GM19324 (cell line): ENCODE data around the gene MIDN.

Source experiments
- ATAC-seq: cut with Tn5 transposase; IDR thresholded peaks from one replicate; pipeline ENCODE4 v1.9.1; 2021; ENCODE audit warnings: mild to moderate bottlenecking, moderate library complexity; ENCODE audit not compliant: unreplicated experiment, low FRiP score

The MIDN gene

GRCh38 chr19:1231729-1232637 lies 16.4 kb upstream of the MIDN start:
- ATAC-seq = no peak

GRCh38 chr19:1232652-1233072 lies 15.7 kb upstream of the MIDN start:
- ATAC-seq = no peak

- ATAC-seq = no peak
Measured at GRCh38 chr19:1233115-1233667, 15.2 kb upstream of the MIDN start.

GRCh38 chr19:1234051-1234954 lies 14.1 kb upstream of the MIDN start:
- ATAC-seq = no peak

- no peak for ATAC-seq
Measured at GRCh38 chr19:1234955-1235380, 13.4 kb upstream of the MIDN start.

GRCh38 chr19:1235625-1236538 lies 12.5 kb upstream of the MIDN start:
- no peak for ATAC-seq

GRCh38 chr19:1236576-1236975 lies 11.8 kb upstream of the MIDN start:
- no peak for ATAC-seq

GRCh38 chr19:1237027-1237659 lies 11.2 kb upstream of the MIDN start:
- no peak for ATAC-seq

GRCh38 chr19:1237754-1238368 lies 10.5 kb upstream of the MIDN start, which contains the start of gene CBARP:
CBARP (minus strand) TSS chr19:1238005; CDS start chr19:1236100, 1,905 bp downstream.
- ATAC-seq = no peak

GRCh38 chr19:1238369-1239303 lies 9.7 kb upstream of the MIDN start:
- ATAC-seq = no peak

GRCh38 chr19:1239420-1239795 lies 9.0 kb upstream of the MIDN start:
- no peak for ATAC-seq

- peak; percentile 32 for ATAC-seq
Measured at GRCh38 chr19:1239796-1240737, 8.3 kb upstream of the MIDN start.

GRCh38 chr19:1240925-1241324 lies 7.5 kb upstream of the MIDN start:
- ATAC-seq = no peak

- peak; percentile 64 for ATAC-seq
Measured at GRCh38 chr19:1241417-1242095, 6.8 kb upstream of the MIDN start, which contains the start of gene ATP5F1D. ATP5F1D (plus strand) TSS chr19:1241751; CDS start chr19:1241851, 100 bp downstream.

- ATAC-seq = no peak
Measured at GRCh38 chr19:1243768-1244692, 4.4 kb upstream of the MIDN start.
